A549 (cell line): ENCODE measurements around the gene CKAP2L.

Experiments used
- CEBPB ChIP-seq, 2 experiments: fragments of >200 bp in 1 of 2; sonication (Bioruptor Twin) in 1 of 2; formaldehyde crosslinking in 1 of 2; IDR thresholded peaks; 2 replicates each; pipeline ENCODE4 v1.6.1; 2012 to 2016
- CHD2 ChIP-seq: fragments of 150-350 bp; IDR thresholded peaks from 2 replicates; pipeline ENCODE4 v1.6.1; 2014; ENCODE audit warnings: low read length; ENCODE audit not compliant: partially characterized antibody
- ESRRA ChIP-seq: fragments of 150-350 bp; IDR thresholded peaks from 2 replicates; pipeline ENCODE4 v1.6.1; 2014; ENCODE audit warnings: mild to moderate bottlenecking, low read length, borderline replicate concordance
- HOXA7 ChIP-seq: fragments of 250-450 bp; sonication (Bioruptor Pico); IDR thresholded peaks from 2 replicates; pipeline ENCODE4 v1.5.0; 2020; ENCODE audit warnings: mild to moderate bottlenecking, moderate library complexity
- JUNB ChIP-seq: fragments of >200 bp; sonication (Bioruptor Twin); formaldehyde crosslinking; IDR thresholded peaks from 2 replicates; pipeline ENCODE4 v1.6.1; 2016
- MAZ ChIP-seq: fragments of 150-350 bp; IDR thresholded peaks from 2 replicates; pipeline ENCODE4 v1.6.1; 2014; ENCODE audit warnings: antibody characterized with exemption, low read depth, low read length, borderline replicate concordance
- POLR2A ChIP-seq: IDR thresholded peaks from 2 replicates; pipeline ENCODE4 v1.6.1; 2012; ENCODE audit warnings: mild to moderate bottlenecking, low read length
- POLR2AphosphoS2 ChIP-seq: conservative IDR thresholded peaks from 2 replicates; pipeline ENCODE4 v1.6.1; 2012; ENCODE audit warnings: low read length, improper control_type of control experiment, inconsistent platforms
- RNF2 ChIP-seq: fragments of 200-600 bp; sonication (generic); IDR thresholded peaks from 2 replicates; pipeline ENCODE4 v1.6.1; 2016; ENCODE audit warnings: low read depth, mild to moderate bottlenecking, antibody characterized with exemption, moderate library complexity, borderline replicate concordance
- ZFP36 ChIP-seq: fragments of 450-650 bp; IDR thresholded peaks from 2 replicates; pipeline ENCODE4 v1.6.1; 2014; ENCODE audit warnings: borderline replicate concordance; ENCODE audit not compliant: partially characterized antibody
- TF ChIP-seq, protein P1 (sequence below): fragments of >200 bp; sonication (Bioruptor Twin); formaldehyde crosslinking; IDR thresholded peaks from 3 replicates; pipeline ENCODE4 v1.6.1; 2016
- TF ChIP-seq, protein P2 (sequence below): fragments of 250-450 bp; sonication (Bioruptor Pico); IDR thresholded peaks from 2 replicates; pipeline ENCODE4 v1.5.0; 2021; ENCODE audit warnings: mild to moderate bottlenecking, moderate library complexity, borderline replicate concordance
- TF ChIP-seq, protein P3 (sequence below): fragments of >200 bp; sonication (Bioruptor Twin); formaldehyde crosslinking; IDR thresholded peaks from 3 replicates; pipeline ENCODE4 v1.5.1; 2016

DNA sequence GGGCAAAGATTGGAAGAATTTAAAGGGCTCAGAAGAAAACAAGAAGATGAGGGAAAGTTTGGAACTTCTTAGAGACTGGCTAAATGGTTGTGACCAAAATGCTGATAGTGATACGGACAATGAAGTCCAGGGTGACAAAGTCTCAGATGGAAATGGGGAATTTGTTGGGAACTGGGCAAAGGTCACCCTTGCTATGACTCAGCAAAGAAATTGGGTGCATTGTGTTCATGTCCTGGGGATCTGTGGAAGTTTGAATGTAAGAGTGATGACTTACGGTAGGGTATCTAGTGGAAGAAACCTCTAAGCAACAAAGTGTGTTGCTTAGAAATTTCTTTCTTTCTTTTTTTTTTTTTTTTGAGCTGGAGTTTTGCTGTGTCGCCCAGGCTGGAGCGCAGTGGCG lies 25.9 kb upstream of the CKAP2L start:
- TF ChIP-seq MAZ: no peak
- TF ChIP-seq, protein P1, sequence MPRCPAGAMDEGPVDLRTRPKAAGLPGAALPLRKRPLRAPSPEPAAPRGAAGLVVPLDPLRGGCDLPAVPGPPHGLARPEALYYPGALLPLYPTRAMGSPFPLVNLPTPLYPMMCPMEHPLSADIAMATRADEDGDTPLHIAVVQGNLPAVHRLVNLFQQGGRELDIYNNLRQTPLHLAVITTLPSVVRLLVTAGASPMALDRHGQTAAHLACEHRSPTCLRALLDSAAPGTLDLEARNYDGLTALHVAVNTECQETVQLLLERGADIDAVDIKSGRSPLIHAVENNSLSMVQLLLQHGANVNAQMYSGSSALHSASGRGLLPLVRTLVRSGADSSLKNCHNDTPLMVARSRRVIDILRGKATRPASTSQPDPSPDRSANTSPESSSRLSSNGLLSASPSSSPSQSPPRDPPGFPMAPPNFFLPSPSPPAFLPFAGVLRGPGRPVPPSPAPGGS: no peak
- peak in 1 of 2 experiments; percentile 29; a peak in 1 of 4 replicates for TF ChIP-seq CEBPB (IDR thresholded peaks at IDR 0.05)
- TF ChIP-seq, protein P2, sequence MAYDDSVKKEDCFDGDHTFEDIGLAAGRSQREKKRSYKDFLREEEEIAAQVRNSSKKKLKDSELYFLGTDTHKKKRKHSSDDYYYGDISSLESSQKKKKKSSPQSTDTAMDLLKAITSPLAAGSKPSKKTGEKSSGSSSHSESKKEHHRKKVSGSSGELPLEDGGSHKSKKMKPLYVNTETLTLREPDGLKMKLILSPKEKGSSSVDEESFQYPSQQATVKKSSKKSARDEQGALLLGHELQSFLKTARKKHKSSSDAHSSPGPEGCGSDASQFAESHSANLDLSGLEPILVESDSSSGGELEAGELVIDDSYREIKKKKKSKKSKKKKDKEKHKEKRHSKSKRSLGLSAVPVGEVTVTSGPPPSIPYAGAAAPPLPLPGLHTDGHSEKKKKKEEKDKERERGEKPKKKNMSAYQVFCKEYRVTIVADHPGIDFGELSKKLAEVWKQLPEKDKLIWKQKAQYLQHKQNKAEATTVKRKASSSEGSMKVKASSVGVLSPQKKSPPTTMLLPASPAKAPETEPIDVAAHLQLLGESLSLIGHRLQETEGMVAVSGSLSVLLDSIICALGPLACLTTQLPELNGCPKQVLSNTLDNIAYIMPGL (CRISPR knock-in tag): no peak
- TF ChIP-seq, protein P3, sequence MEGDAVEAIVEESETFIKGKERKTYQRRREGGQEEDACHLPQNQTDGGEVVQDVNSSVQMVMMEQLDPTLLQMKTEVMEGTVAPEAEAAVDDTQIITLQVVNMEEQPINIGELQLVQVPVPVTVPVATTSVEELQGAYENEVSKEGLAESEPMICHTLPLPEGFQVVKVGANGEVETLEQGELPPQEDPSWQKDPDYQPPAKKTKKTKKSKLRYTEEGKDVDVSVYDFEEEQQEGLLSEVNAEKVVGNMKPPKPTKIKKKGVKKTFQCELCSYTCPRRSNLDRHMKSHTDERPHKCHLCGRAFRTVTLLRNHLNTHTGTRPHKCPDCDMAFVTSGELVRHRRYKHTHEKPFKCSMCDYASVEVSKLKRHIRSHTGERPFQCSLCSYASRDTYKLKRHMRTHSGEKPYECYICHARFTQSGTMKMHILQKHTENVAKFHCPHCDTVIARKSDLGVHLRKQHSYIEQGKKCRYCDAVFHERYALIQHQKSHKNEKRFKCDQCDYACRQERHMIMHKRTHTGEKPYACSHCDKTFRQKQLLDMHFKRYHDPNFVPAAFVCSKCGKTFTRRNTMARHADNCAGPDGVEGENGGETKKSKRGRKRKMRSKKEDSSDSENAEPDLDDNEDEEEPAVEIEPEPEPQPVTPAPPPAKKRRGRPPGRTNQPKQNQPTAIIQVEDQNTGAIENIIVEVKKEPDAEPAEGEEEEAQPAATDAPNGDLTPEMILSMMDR: no peak
- no peak for TF ChIP-seq CHD2
- TF ChIP-seq HOXA7 (CRISPR knock-in tag): no peak
- TF ChIP-seq RNF2: no peak
- TF ChIP-seq POLR2AphosphoS2: no peak
- no peak for TF ChIP-seq ZFP36
- no peak for TF ChIP-seq POLR2A
- no peak for TF ChIP-seq ESRRA
- TF ChIP-seq JUNB: no peak
